ENCODE data around the gene FFAR4. TPM values are rescaled to one million over a fixed set of nuclear protein-coding genes. Genes with fewer than 3 reads are reported as not detected.

The FFAR4 gene
- total RNA-seq, 1 donor from 2014 or later = not detected

- Mint-ChIP-seq H3K9me3 (no peaks in the 10 kb centered on the region), H3K36me3 (ENCODE audit: low read depth) (no peaks in the 10 kb centered on the region), H3K27ac (no peak overlapping the region), H3K27me3 (ENCODE audit: low read depth) (peaks cover 36% of the 10 kb centered on the region), H3K4me1 (ENCODE audit: low read depth) (peaks cover 5% of the 10 kb centered on the region), H3K4me3 (ENCODE audit: low read depth) (no peak overlapping the region)
- no peak for DNase-seq (ENCODE audit: low spot score)
- intact Hi-C loops (cut with micrococcal nuclease) = no loop called here
Observed at GRCh38 chr10:93576888-93577287, 10.4 kb downstream of the FFAR4 start.

- no peak for DNase-seq (ENCODE audit: low spot score)
- H3K4me3 Mint-ChIP-seq (ENCODE audit: low read depth) = no peak overlapping the region
- no peaks in the 10 kb centered on the region for H3K36me3 Mint-ChIP-seq (ENCODE audit: low read depth)
- no peaks in the 10 kb centered on the region for H3K9me3 Mint-ChIP-seq
- peaks cover 5% of the 10 kb centered on the region for H3K4me1 Mint-ChIP-seq (ENCODE audit: low read depth)
- peaks cover 29% of the 10 kb centered on the region for H3K27me3 Mint-ChIP-seq (ENCODE audit: low read depth)
- intact Hi-C loops (cut with micrococcal nuclease) = no loop called here
- no peak overlapping the region for H3K27ac Mint-ChIP-seq
Observed at GRCh38 chr10:93577565-93577964, 11.1 kb downstream of the FFAR4 start.

- no peak for DNase-seq (ENCODE audit: low spot score)
- no peak overlapping the region for H3K4me3 Mint-ChIP-seq (ENCODE audit: low read depth)
- H3K27ac Mint-ChIP-seq = no peak overlapping the region
- no peaks in the 10 kb centered on the region for H3K9me3 Mint-ChIP-seq
- intact Hi-C loops (cut with micrococcal nuclease) = no loop called here
- H3K36me3 Mint-ChIP-seq (ENCODE audit: low read depth) = no peaks in the 10 kb centered on the region
- H3K4me1 Mint-ChIP-seq (ENCODE audit: low read depth) = no peaks in the 10 kb centered on the region
- peaks cover 16% of the 10 kb centered on the region for H3K27me3 Mint-ChIP-seq (ENCODE audit: low read depth)
Observed at GRCh38 chr10:93579089-93579488, 12.6 kb downstream of the FFAR4 start.

DNA sequence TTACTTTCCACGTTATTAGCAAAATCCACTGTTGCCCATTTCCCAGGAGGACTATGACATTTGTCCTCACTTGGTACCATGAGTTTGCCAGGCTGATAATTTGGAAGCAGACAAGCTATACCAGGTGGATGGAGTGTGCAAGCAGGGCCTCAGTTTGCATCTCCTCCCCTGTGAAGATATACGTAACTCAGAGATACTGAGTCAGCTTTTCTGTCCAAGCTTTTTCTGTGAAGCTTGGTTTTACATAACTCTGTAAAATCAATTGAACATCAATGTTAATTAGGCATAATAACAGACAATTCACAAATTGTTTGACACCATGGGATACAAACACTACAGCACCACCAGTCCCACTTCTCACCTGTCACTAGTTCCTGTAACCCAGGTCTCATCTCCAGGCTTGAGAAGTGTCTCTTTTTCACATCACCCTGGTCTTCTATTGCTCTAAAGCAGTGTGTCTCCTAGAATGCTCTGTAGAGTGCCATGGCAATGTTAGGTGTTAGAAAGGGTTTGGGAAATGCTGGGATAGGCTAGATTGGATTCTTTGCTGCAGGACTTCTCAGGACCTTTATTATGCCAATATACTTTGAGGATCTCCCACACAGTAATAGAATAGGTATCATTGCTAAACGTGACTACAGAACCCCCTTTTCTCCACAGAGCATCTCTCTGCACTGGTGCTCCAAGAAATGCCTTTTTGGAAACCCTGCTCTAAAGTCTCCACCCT, 13.7 kb downstream of the FFAR4 start:
- intact Hi-C loops (cut with micrococcal nuclease) = no loop called here
- DNase-seq (ENCODE audit: low spot score) = no peak
- no peak overlapping the region for H3K27ac Mint-ChIP-seq
- no peaks in the 10 kb centered on the region for H3K4me1 Mint-ChIP-seq (ENCODE audit: low read depth)
- no peaks in the 10 kb centered on the region for H3K36me3 Mint-ChIP-seq (ENCODE audit: low read depth)
- H3K9me3 Mint-ChIP-seq = no peaks in the 10 kb centered on the region
- H3K4me3 Mint-ChIP-seq (ENCODE audit: low read depth) = no peak overlapping the region
- peaks cover 13% of the 10 kb centered on the region for H3K27me3 Mint-ChIP-seq (ENCODE audit: low read depth)

DNA sequence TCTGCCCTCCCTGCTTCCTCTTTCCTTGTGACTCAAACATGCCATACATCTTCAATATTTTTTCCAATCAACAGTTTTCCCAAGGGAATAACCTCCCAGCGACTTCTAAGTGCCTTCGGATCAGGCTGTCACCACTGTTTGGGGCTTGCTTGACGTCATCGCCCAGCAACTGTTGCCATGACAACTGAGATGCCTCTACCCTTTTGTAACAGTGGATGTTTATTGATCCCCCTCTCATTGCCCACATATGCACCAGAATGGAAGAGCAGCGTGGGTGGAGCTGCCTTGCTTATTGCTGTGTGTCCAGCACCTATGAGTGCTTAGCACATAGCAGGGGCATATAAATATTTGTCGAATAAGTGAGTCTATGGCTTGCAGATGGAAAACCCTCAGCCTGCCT, 14.4 kb downstream of the FFAR4 start:
- intact Hi-C loops (cut with micrococcal nuclease) = no loop called here
- H3K36me3 Mint-ChIP-seq (ENCODE audit: low read depth) = no peaks in the 10 kb centered on the region
- no peaks in the 10 kb centered on the region for H3K4me1 Mint-ChIP-seq (ENCODE audit: low read depth)
- DNase-seq (ENCODE audit: low spot score) = no peak
- H3K4me3 Mint-ChIP-seq (ENCODE audit: low read depth) = no peak overlapping the region
- peaks cover 6% of the 10 kb centered on the region for H3K27me3 Mint-ChIP-seq (ENCODE audit: low read depth)
- no peak overlapping the region for H3K27ac Mint-ChIP-seq
- no peaks in the 10 kb centered on the region for H3K9me3 Mint-ChIP-seq

- Mint-ChIP-seq H3K36me3 (ENCODE audit: low read depth) (no peaks in the 10 kb centered on the region), H3K27me3 (ENCODE audit: low read depth) (peaks cover 6% of the 10 kb centered on the region), H3K27ac (no peak overlapping the region), H3K4me3 (ENCODE audit: low read depth) (no peak overlapping the region), H3K4me1 (ENCODE audit: low read depth) (no peaks in the 10 kb centered on the region), H3K9me3 (no peaks in the 10 kb centered on the region)
- intact Hi-C loops (cut with micrococcal nuclease) = no loop called here
- DNase-seq (ENCODE audit: low spot score) = no peak
Observed at GRCh38 chr10:93584445-93584844, 18.0 kb downstream of the FFAR4 start.

- DNase-seq (ENCODE audit: low spot score) = no peak
- intact Hi-C loops (cut with micrococcal nuclease) = no loop called here
- no peaks in the 10 kb centered on the region for H3K36me3 Mint-ChIP-seq (ENCODE audit: low read depth)
- H3K9me3 Mint-ChIP-seq = no peaks in the 10 kb centered on the region
- H3K4me3 Mint-ChIP-seq (ENCODE audit: low read depth) = no peak overlapping the region
- H3K4me1 Mint-ChIP-seq (ENCODE audit: low read depth) = no peaks in the 10 kb centered on the region
- H3K27ac Mint-ChIP-seq = no peak overlapping the region
- H3K27me3 Mint-ChIP-seq (ENCODE audit: low read depth) = peaks cover 3% of the 10 kb centered on the region
Observed at GRCh38 chr10:93589648-93590562, 23.4 kb downstream of the FFAR4 start.

DNA sequence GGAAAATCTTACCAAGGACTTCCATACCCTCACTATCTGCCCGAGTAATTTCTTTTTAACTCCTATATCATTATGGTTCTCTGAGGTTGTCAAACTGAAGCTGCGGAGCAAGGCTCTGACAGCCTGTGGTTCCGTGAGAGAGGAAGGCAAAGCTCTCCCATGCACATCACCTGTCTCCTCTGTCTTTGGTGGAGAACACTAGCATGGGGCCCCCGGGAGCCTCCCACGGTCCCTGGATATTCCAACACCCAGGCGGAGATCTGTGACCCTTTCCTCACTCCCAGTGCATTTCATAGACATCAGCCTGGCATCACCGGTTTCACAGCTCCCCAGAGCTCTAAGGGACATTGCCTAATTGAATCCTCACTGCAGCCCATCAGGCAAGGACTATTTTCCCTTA, 24.2 kb downstream of the FFAR4 start:
- intact Hi-C loops (cut with micrococcal nuclease) = no loop called here
- no peaks in the 10 kb centered on the region for H3K9me3 Mint-ChIP-seq
- DNase-seq (ENCODE audit: low spot score) = no peak
- H3K27ac Mint-ChIP-seq = no peak overlapping the region
- H3K4me1 Mint-ChIP-seq (ENCODE audit: low read depth) = no peaks in the 10 kb centered on the region
- no peaks in the 10 kb centered on the region for H3K36me3 Mint-ChIP-seq (ENCODE audit: low read depth)
- no peak overlapping the region for H3K4me3 Mint-ChIP-seq (ENCODE audit: low read depth)
- peaks cover 2% of the 10 kb centered on the region for H3K27me3 Mint-ChIP-seq (ENCODE audit: low read depth)

- Mint-ChIP-seq H3K4me1 (ENCODE audit: low read depth) (no peaks in the 10 kb centered on the region), H3K4me3 (ENCODE audit: low read depth) (no peak overlapping the region), H3K9me3 (no peaks in the 10 kb centered on the region), H3K27me3 (ENCODE audit: low read depth) (peaks cover 2% of the 10 kb centered on the region), H3K36me3 (ENCODE audit: low read depth) (no peaks in the 10 kb centered on the region), H3K27ac (no peak overlapping the region)
- intact Hi-C loops (cut with micrococcal nuclease) = no loop called here
- no peak for DNase-seq (ENCODE audit: low spot score)
Observed at GRCh38 chr10:93591065-93591808, 24.8 kb downstream of the FFAR4 start.

DNA sequence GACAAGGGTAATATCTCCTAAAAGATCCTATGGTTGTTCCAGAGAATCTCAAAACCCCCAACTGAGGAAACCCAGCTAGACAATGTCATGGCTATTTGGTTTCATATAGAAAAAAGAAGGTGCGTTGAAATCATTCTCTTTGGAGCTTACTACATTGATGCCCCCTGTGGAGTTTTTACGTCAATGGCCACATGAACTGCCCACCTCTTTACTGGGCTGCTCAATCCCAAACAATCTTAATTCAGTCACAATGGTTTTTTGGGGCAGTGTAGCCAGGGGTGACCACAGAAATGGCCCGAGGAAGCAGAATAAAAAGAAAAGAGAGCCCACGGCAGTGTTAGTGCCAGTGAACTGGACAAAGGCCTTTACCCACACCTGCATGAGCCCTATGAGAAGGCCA, 26.8 kb downstream of the FFAR4 start:
- H3K4me1 Mint-ChIP-seq (ENCODE audit: low read depth) = no peaks in the 10 kb centered on the region
- no peaks in the 10 kb centered on the region for H3K9me3 Mint-ChIP-seq
- intact Hi-C loops (cut with micrococcal nuclease) = no loop called here
- H3K27me3 Mint-ChIP-seq (ENCODE audit: low read depth) = peaks cover 11% of the 10 kb centered on the region
- H3K36me3 Mint-ChIP-seq (ENCODE audit: low read depth) = no peaks in the 10 kb centered on the region
- no peak for DNase-seq (ENCODE audit: low spot score)
- H3K27ac Mint-ChIP-seq = no peak overlapping the region
- H3K4me3 Mint-ChIP-seq (ENCODE audit: low read depth) = no peak overlapping the region

- intact Hi-C loops (cut with micrococcal nuclease) = no loop called here
- H3K9me3 Mint-ChIP-seq = no peaks in the 10 kb centered on the region
- peaks cover 11% of the 10 kb centered on the region for H3K27me3 Mint-ChIP-seq (ENCODE audit: low read depth)
- no peak overlapping the region for H3K27ac Mint-ChIP-seq
- H3K4me1 Mint-ChIP-seq (ENCODE audit: low read depth) = no peaks in the 10 kb centered on the region
- no peaks in the 10 kb centered on the region for H3K36me3 Mint-ChIP-seq (ENCODE audit: low read depth)
- no peak overlapping the region for H3K4me3 Mint-ChIP-seq (ENCODE audit: low read depth)
- no peak for DNase-seq (ENCODE audit: low spot score)
Observed at GRCh38 chr10:93593749-93594148, 27.3 kb downstream of the FFAR4 start.

- Mint-ChIP-seq H3K4me1 (ENCODE audit: low read depth) (no peaks in the 10 kb centered on the region), H3K27ac (no peak overlapping the region), H3K4me3 (ENCODE audit: low read depth) (no peak overlapping the region), H3K27me3 (ENCODE audit: low read depth) (peaks cover 13% of the 10 kb centered on the region), H3K36me3 (ENCODE audit: low read depth) (no peaks in the 10 kb centered on the region), H3K9me3 (no peaks in the 10 kb centered on the region)
- DNase-seq (ENCODE audit: low spot score) = no peak
- intact Hi-C loops (cut with micrococcal nuclease) = no loop called here
Observed at GRCh38 chr10:93594518-93594917, 28.1 kb downstream of the FFAR4 start.
